OCI-LY7 (cell line): Measurements from ENCODE around the gene SPOPL.

Experiments
- EZH2phosphoT487 ChIP-seq: fragments of 200-600 bp; sonication (generic); IDR thresholded peaks from 2 replicates; pipeline ENCODE4 v1.6.1; 2018; ENCODE audit warnings: low read depth, borderline replicate concordance, mild to moderate bottlenecking, mixed run types, antibody characterized with exemption, low read length, moderate library complexity, mixed read lengths
- TF ChIP-seq, protein P1 (sequence below): fragments of 200-600 bp; sonication (generic); conservative IDR thresholded peaks from 2 replicates; pipeline ENCODE4 v1.5.1; 2014; ENCODE audit warnings: mild to moderate bottlenecking, antibody characterized with exemption, low read length, moderate library complexity, mixed read lengths

DNA sequence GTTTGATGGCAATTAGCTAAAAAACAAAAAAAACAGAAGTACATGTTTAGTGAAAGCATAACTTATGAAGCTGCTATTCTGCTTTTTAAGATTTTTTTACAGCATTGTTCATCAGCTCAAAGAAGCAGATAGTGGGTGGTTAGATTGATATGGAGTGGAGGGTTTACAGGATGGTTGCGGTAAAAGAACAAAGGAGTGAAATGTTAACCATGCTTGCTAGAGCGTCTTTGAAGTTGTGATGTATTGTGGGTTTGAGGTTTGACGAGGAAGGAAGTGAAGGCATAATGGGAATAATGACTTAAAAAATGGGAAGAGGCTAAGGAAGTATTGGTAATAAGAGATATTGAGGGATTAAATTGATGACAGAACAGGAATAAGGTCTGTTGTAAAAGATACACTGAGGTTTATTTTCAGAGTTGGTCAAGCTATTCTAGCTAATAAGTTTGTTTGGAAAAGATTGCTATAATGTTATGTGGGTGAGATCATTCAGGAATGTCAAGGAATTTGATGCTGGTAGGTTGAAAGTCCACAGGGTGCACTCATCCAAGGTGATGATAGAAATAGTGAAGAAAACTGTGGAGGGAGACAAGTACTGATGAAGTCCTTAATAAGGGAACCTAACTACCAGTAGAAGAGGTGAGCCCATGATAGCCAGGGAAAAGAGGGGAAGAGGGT lies 14.6 kb downstream of the SPOPL start:
- TF ChIP-seq, protein P1, sequence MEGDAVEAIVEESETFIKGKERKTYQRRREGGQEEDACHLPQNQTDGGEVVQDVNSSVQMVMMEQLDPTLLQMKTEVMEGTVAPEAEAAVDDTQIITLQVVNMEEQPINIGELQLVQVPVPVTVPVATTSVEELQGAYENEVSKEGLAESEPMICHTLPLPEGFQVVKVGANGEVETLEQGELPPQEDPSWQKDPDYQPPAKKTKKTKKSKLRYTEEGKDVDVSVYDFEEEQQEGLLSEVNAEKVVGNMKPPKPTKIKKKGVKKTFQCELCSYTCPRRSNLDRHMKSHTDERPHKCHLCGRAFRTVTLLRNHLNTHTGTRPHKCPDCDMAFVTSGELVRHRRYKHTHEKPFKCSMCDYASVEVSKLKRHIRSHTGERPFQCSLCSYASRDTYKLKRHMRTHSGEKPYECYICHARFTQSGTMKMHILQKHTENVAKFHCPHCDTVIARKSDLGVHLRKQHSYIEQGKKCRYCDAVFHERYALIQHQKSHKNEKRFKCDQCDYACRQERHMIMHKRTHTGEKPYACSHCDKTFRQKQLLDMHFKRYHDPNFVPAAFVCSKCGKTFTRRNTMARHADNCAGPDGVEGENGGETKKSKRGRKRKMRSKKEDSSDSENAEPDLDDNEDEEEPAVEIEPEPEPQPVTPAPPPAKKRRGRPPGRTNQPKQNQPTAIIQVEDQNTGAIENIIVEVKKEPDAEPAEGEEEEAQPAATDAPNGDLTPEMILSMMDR: no peak
- no peak for TF ChIP-seq EZH2phosphoT487
